IMR-90 (cell line): ENCODE measurements around the gene SERPINE2. TPM values are rescaled to one million over a fixed set of nuclear protein-coding genes. Genes with fewer than 3 reads are reported as not detected.

Experiments
- ATAC-seq: fragments of 200-7000 bp; cut with Tn5 transposase; 2 replicates; pipeline ENCODE4 v1.9.1; 2020; ENCODE audit warnings: low read depth, mild to moderate bottlenecking, moderate library complexity
- BruUV-seq: library from RNA; stranded (reverse); fragments of 400-500 nt; replicated peaks from 2 replicates; lab custom pipeline; 2021; lab: Mats Ljungman, UMichigan
- CTCF ChIA-PET: fragments of 300-600 bp; formaldehyde crosslinking; extraction: SDS; loops from one replicate; lab custom pipeline; 2021; ENCODE audit warnings: antibody characterized with exemption; lab: Yijun Ruan, JAX
- POLR2A ChIA-PET: fragments of 300-600 bp; sonication (Branson Sonifier 250); formaldehyde crosslinking; loops from one replicate; lab custom pipeline; 2022; ENCODE audit warnings: antibody characterized with exemption; ENCODE audit not compliant: unreplicated experiment; lab: Charles Lee
- DNase-seq: peaks from one replicate; pipeline ENCODE4 v3.0.0; 2013
- H2AFZ ChIP-seq: replicated peaks from 2 replicates; pipeline ENCODE3; 2013; ENCODE audit warnings: low read length, mild to moderate bottlenecking; ENCODE audit not compliant: poor library complexity
- H2AK5ac ChIP-seq: 2 replicates; pipeline ENCODE4 v1.6.1; 2013; ENCODE audit warnings: low read depth, low read length, inconsistent platforms
- H2AK9ac ChIP-seq: replicated peaks from 2 replicates; pipeline ENCODE3; 2013; ENCODE audit warnings: mild to moderate bottlenecking, low read depth, low read length, moderate library complexity; ENCODE audit not compliant: poor library complexity
- H2BK120ac ChIP-seq: 2 replicates; pipeline ENCODE4 v1.6.1; 2013; ENCODE audit warnings: low read depth, low read length, inconsistent platforms
- H2BK15ac ChIP-seq: 3 replicates; pipeline ENCODE4 v1.6.1; 2013; ENCODE audit warnings: low read depth, low read length, inconsistent platforms
- H2BK20ac ChIP-seq: 2 replicates; pipeline ENCODE4 v1.6.1; 2013; ENCODE audit warnings: low read depth, mild to moderate bottlenecking, inconsistent platforms, low read length, moderate library complexity
- H2BK5ac ChIP-seq: 2 replicates; pipeline ENCODE4 v1.6.1; 2013; ENCODE audit warnings: mild to moderate bottlenecking, low read depth, low read length, inconsistent platforms; ENCODE audit not compliant: poor library complexity, severe bottlenecking
- H3K14ac ChIP-seq: replicated peaks from 2 replicates; pipeline ENCODE4 v1.6.1; 2013; ENCODE audit warnings: low read depth, low read length, inconsistent platforms
- H3K18ac ChIP-seq: 2 replicates; pipeline ENCODE4 v1.6.1; 2013; ENCODE audit warnings: low read depth, low read length, control low read depth
- H3K23ac ChIP-seq: 2 replicates; pipeline ENCODE4 v1.6.1; 2013; ENCODE audit warnings: low read depth, low read length, inconsistent platforms
- H3K27ac ChIP-seq: 2 replicates; pipeline ENCODE4 v1.5.1; 2013; ENCODE audit warnings: mild to moderate bottlenecking, control low read depth, low read length; ENCODE audit not compliant: insufficient read depth
- H3K27me3 ChIP-seq: 2 replicates; pipeline ENCODE4 v1.6.1; 2013; ENCODE audit warnings: low read length; ENCODE audit not compliant: control insufficient read depth, insufficient read depth
- H3K36me3 ChIP-seq: 2 replicates; pipeline ENCODE4 v1.6.1; 2013; ENCODE audit warnings: low read length, mixed read lengths; ENCODE audit not compliant: control insufficient read depth, insufficient read depth
- H3K4ac ChIP-seq: 2 replicates; pipeline ENCODE4 v1.6.1; 2013; ENCODE audit warnings: low read depth, low read length, inconsistent platforms
- H3K4me1 ChIP-seq: 2 replicates; pipeline ENCODE4 v1.6.1; 2013; ENCODE audit warnings: low read length, mixed read lengths; ENCODE audit not compliant: control insufficient read depth, insufficient read depth
- H3K4me2 ChIP-seq: 2 replicates; pipeline ENCODE4 v1.6.1; 2013; ENCODE audit warnings: low read depth, mild to moderate bottlenecking, control low read depth, low read length, moderate library complexity
- H3K4me3 ChIP-seq: 2 replicates; pipeline ENCODE4 v1.5.1; 2013; ENCODE audit warnings: low read depth, mild to moderate bottlenecking, control low read depth, low read length, moderate library complexity; ENCODE audit not compliant: insufficient read depth
- H3K56ac ChIP-seq: 2 replicates; pipeline ENCODE4 v1.6.1; 2013; ENCODE audit warnings: low read length, inconsistent platforms; ENCODE audit not compliant: insufficient read depth; ENCODE audit errors: extremely low read depth
- H3K79me1 ChIP-seq, 2 experiments: 2 replicates each; pipeline ENCODE4 v1.6.1; 2013; ENCODE audit warnings: low read length in 2 of 2, inconsistent platforms in 1 of 2, low read depth in 1 of 2
- H3K9ac ChIP-seq: 2 replicates; pipeline ENCODE4 v1.6.1; 2013; ENCODE audit warnings: low read depth, low read length, control low read depth
- H3K9me1 ChIP-seq: 2 replicates; pipeline ENCODE4 v1.6.1; 2013; ENCODE audit warnings: low read length, inconsistent platforms; ENCODE audit not compliant: insufficient read depth
- H3K9me3 ChIP-seq: 2 replicates; pipeline ENCODE4 v1.6.1; 2013; ENCODE audit warnings: low read length; ENCODE audit not compliant: control insufficient read depth, insufficient read depth
- H4K20me1 ChIP-seq: 2 replicates; pipeline ENCODE4 v1.6.1; 2013; ENCODE audit warnings: low read length, inconsistent platforms; ENCODE audit not compliant: insufficient read depth
- H4K5ac ChIP-seq: 2 replicates; pipeline ENCODE4 v1.6.1; 2013; ENCODE audit warnings: mild to moderate bottlenecking, low read depth, low read length, control low read depth
- H4K8ac ChIP-seq, 2 experiments: 2 replicates each; pipeline ENCODE4 v1.6.1; 2013; ENCODE audit warnings: low read depth in 2 of 2, low read length in 2 of 2, control low read depth in 1 of 2, inconsistent platforms in 1 of 2
- H4K91ac ChIP-seq: 2 replicates; pipeline ENCODE4 v1.6.1; 2013; ENCODE audit warnings: low read depth, low read length, inconsistent platforms; ENCODE audit not compliant: insufficient read depth
- BHLHE40 ChIP-seq: fragments of 150-350 bp; IDR thresholded peaks from 2 replicates; pipeline ENCODE4 v1.6.1; 2016; ENCODE audit warnings: mild to moderate bottlenecking, low read depth, low read length
- CEBPB ChIP-seq: IDR thresholded peaks from 2 replicates; pipeline ENCODE4 v1.6.1; 2012; ENCODE audit warnings: low read depth, low read length, improper control_type of control experiment
- CHD1 ChIP-seq: IDR thresholded peaks from 2 replicates; pipeline ENCODE4 v1.6.1; 2012; ENCODE audit warnings: low read depth, low read length, improper control_type of control experiment
- MAFK ChIP-seq: IDR thresholded peaks from 2 replicates; pipeline ENCODE4 v1.6.1; 2012; ENCODE audit warnings: low read depth, low read length, improper control_type of control experiment
- MAZ ChIP-seq: IDR thresholded peaks from 2 replicates; pipeline ENCODE4 v1.6.1; 2012; ENCODE audit warnings: low read depth, mild to moderate bottlenecking, low read length, improper control_type of control experiment, moderate library complexity, borderline replicate concordance
- MXI1 ChIP-seq: IDR thresholded peaks from 2 replicates; pipeline ENCODE4 v1.6.1; 2012; ENCODE audit warnings: low read depth, mild to moderate bottlenecking, low read length, moderate library complexity, borderline replicate concordance
- POLR2A ChIP-seq: IDR thresholded peaks from 2 replicates; pipeline ENCODE4 v1.6.1; 2012; ENCODE audit warnings: mild to moderate bottlenecking, low read depth, low read length
- RAD21 ChIP-seq: IDR thresholded peaks from 2 replicates; pipeline ENCODE4 v1.6.1; 2012; ENCODE audit warnings: low read length, improper control_type of control experiment
- RCOR1 ChIP-seq: IDR thresholded peaks from 2 replicates; pipeline ENCODE4 v1.6.1; 2012; ENCODE audit warnings: mild to moderate bottlenecking, low read length, improper control_type of control experiment; ENCODE audit not compliant: insufficient replicate concordance
- RFX5 ChIP-seq: IDR thresholded peaks from 2 replicates; pipeline ENCODE4 v1.8.0; 2012; ENCODE audit warnings: low read depth, mild to moderate bottlenecking, low read length, moderate library complexity
- SMC3 ChIP-seq: fragments of 150-350 bp; IDR thresholded peaks from 2 replicates; pipeline ENCODE4 v1.6.1; 2016; ENCODE audit warnings: low read depth, mild to moderate bottlenecking, antibody characterized with exemption, low read length, moderate library complexity
- WGBS, 2 experiments: methylation state at CpG; one replicate each; pipeline versions ENCODE4 v1.1.5 to v1.1.7; 2013; ENCODE audit warnings: missing lambda C conversion rate in 2 of 2; ENCODE audit not compliant: insufficient read length in 1 of 2; ENCODE audit errors: extremely low coverage in 2 of 2; 5-methylcytosine and 5-hydroxymethylcytosine counted together
- dilution Hi-C: fragments of 300-500 bp; cut with HindIII; formaldehyde crosslinking; loops from one replicate; pipeline ENCODE4 v1.14.3; 2018; ENCODE audit warnings: low sequenced_read_pairs; ENCODE audit not compliant: unreplicated experiment
- in situ Hi-C: fragments of 300-500 bp; cut with MboI; formaldehyde crosslinking; loops from 3 replicates; pipeline ENCODE4 v1.14.3; 2019; ENCODE audit warnings: low sequenced_read_pairs, inconsistent platforms, mixed read lengths
- intact Hi-C: fragments of 100-400 bp; cut with micrococcal nuclease; formaldehyde crosslinking; loops from 2 replicates; pipeline ENCODE4 v1.10.0; 2022
- polyA plus RNA-seq, 3 experiments: library from polyadenylated mRNA; depleted of rRNA; stranded (reverse); fragments of >200 nt; gene quantifications; 2 replicates each; pipeline ENCODE4 v1.2.3, GENCODE V29; 2012; ENCODE audit warnings: low replicate concordance in 1 of 3
- total RNA-seq: library from RNA; depleted of rRNA; stranded (reverse); fragments of >200 nt; gene quantifications from 2 replicates; pipeline ENCODE4 v1.2.3, GENCODE V29; 2012
- TF ChIP-seq, protein P1 (sequence below): fragments of 150-350 bp; IDR thresholded peaks from 2 replicates; pipeline ENCODE4 v1.6.1; 2017; ENCODE audit warnings: mild to moderate bottlenecking, antibody characterized with exemption, low read length, low read depth
- TF ChIP-seq, protein P2 (sequence below): fragments of 150-350 bp; IDR thresholded peaks from 2 replicates; pipeline ENCODE4 v1.6.1; 2016; ENCODE audit warnings: low read depth, mild to moderate bottlenecking, low read length, moderate library complexity, borderline replicate concordance

The SERPINE2 gene
- total and polyA plus RNA-seq, 2 of the 4 experiments (the other 2 are of a cell fraction) = 24.0 to 62.7 TPM

DNA sequence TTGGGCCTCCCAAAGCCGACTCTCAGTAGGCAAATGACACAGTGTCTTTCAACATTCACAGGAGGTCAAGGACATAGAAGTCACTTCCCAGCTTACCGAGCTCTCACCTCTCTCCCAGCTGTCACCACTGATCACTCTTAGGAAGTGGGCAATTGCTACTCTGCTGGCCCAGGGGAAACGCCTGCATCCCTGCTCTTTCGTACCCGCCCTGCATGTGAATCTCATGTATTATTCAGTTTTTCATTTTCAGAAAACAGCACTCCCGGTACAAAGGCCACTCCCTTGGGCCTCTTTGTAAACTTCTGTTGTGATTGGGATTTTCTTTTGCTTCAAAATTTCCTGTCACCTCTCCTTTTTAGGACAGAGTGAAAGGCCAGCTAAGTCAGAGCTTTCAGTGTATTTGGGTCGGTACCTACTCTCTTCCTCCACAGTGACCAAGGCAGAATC lies 66.4 kb downstream of the SERPINE2 start:
- ChIA-PET CTCF (no interaction called here), POLR2A (no interaction called here)
- no peak overlapping the region for H4K8ac ChIP-seq
- no peak overlapping the region for H2AK5ac ChIP-seq
- no peak overlapping the region for H2BK15ac ChIP-seq
- H3K9me3 ChIP-seq = no peaks in the 10 kb centered on the region
- H2AK9ac ChIP-seq = no peak overlapping the region
- 0 out of 2 replicates have a peak, but pooled peaks cover 3% of the 10 kb centered on the region for H3K9me1 ChIP-seq
- no peak overlapping the region for H3K23ac ChIP-seq
- intact Hi-C loops (loop anchor here (5.0 kb wide), 2 partner anchors 395 to 805 kb away; no protein-coding TSS in a partner anchor), dilution Hi-C loops (no loop called here), in situ Hi-C loops (no loop called here)
- no peak overlapping the region for H2BK20ac ChIP-seq
- no peak overlapping the region for H2AFZ ChIP-seq
- no peak overlapping the region for H3K18ac ChIP-seq
- H3K27me3 ChIP-seq = no peaks in the 10 kb centered on the region
- DNase-seq (no peak), ATAC-seq (no peak)
- H3K9ac ChIP-seq = no peak overlapping the region
- H3K4me2 ChIP-seq = no peak overlapping the region
- H3K56ac ChIP-seq = no peak overlapping the region
- H4K91ac ChIP-seq = no peak overlapping the region
- WGBS, 2 experiments = no CpG with 5 or more reads among the region's 7 CpGs
- no peak overlapping the region for H2BK5ac ChIP-seq
- no TSS peak for BruUV-seq
- peaks cover 2% of the 10 kb centered on the region; the same call in 1 of the 2 replicates for H3K36me3 ChIP-seq
- H3K4ac ChIP-seq = no peak overlapping the region
- no peak overlapping the region for H3K4me3 ChIP-seq
- no peak overlapping the region for H2BK120ac ChIP-seq
- H4K20me1 ChIP-seq = no peaks in the 10 kb centered on the region
- H3K27ac ChIP-seq = no peak overlapping the region
- TF ChIP-seq CHD1 (no peak), CEBPB (no peak), SMC3 (no peak), POLR2A (no peak), MXI1 (no peak), RAD21 (no peak), RFX5 (no peak), MAFK (no peak), BHLHE40 (no peak), RCOR1 (no peak), MAZ (no peak)
- TF ChIP-seq, protein P1, sequence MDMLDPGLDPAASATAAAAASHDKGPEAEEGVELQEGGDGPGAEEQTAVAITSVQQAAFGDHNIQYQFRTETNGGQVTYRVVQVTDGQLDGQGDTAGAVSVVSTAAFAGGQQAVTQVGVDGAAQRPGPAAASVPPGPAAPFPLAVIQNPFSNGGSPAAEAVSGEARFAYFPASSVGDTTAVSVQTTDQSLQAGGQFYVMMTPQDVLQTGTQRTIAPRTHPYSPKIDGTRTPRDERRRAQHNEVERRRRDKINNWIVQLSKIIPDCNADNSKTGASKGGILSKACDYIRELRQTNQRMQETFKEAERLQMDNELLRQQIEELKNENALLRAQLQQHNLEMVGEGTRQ = no peak
- TF ChIP-seq, protein P2, sequence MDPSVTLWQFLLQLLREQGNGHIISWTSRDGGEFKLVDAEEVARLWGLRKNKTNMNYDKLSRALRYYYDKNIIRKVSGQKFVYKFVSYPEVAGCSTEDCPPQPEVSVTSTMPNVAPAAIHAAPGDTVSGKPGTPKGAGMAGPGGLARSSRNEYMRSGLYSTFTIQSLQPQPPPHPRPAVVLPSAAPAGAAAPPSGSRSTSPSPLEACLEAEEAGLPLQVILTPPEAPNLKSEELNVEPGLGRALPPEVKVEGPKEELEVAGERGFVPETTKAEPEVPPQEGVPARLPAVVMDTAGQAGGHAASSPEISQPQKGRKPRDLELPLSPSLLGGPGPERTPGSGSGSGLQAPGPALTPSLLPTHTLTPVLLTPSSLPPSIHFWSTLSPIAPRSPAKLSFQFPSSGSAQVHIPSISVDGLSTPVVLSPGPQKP = no peak
- no peak overlapping the region for H3K14ac ChIP-seq
- H3K4me1 ChIP-seq = no peaks in the 10 kb centered on the region
- no peak overlapping the region for H4K5ac ChIP-seq
- H3K79me1 ChIP-seq = no peaks in the 10 kb centered on the region
